ENCODE data around the gene FTSJ3.

The FTSJ3 gene

DNA sequence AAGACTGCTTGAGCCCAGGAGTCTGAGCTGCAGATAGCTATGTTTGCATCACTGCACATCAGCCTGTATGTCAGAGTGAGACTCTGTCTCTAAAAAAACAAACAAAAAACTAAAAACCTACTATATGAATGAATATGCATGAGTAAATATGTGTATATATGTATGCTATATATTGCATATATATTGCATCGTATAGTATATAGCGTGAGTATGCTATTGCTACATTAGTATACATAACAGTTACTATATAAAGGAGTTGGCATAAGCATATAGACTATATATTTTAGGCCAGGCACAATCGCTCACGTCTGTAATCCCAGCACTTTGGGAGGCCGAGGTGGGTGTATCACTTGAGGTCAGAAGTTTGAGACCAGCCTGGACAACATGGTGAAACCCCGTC lies 37.4 kb downstream of the FTSJ3 start:
- no peaks in the 10 kb centered on the region for H3K4me1 Mint-ChIP-seq
- H3K27ac Mint-ChIP-seq: peak overlapping the region in 1 of 2 donors; percentile 80
- peak; percentile 20 for ATAC-seq
- no peak for DNase-seq
- no peaks in the 10 kb centered on the region for H3K27me3 Mint-ChIP-seq
- no peaks in the 10 kb centered on the region for H3K9me3 Mint-ChIP-seq
- H3K4me3 Mint-ChIP-seq: no peak overlapping the region

GRCh38 chr17:63786971-63787711 lies 40.3 kb downstream of the FTSJ3 start:
- no peak overlapping the region for H3K27ac Mint-ChIP-seq
- no peaks in the 10 kb centered on the region for H3K9me3 Mint-ChIP-seq
- ATAC-seq (no peak), DNase-seq (no peak)
- H3K4me3 Mint-ChIP-seq: no peak overlapping the region
- H3K4me1 Mint-ChIP-seq: peaks cover 17% of the 10 kb centered on the region
- no peaks in the 10 kb centered on the region for H3K27me3 Mint-ChIP-seq

DNA sequence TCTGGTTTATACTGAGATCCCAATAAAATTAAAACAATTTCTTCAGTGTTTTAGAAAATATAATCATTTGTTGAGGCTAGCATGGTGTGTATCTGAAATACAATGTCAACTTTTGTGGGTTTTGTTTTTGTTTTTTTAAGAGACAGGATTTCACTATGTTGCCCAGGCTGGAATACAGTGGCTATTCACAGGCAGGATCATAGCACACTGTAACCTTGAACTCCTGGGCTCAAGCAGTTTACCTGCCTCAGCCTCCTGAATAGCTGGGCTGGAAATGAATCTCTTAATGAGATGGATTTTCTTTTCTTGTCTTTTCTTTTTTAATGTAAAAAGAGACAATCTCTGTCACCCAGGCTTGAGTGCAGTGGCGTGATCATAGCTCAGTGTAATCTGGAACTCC lies 41.3 kb downstream of the FTSJ3 start:
- Mint-ChIP-seq H3K9me3 (no peaks in the 10 kb centered on the region), H3K27me3 (no peaks in the 10 kb centered on the region), H3K27ac (no peak overlapping the region), H3K4me1 (peaks cover 26% of the 10 kb centered on the region), H3K4me3 (no peak overlapping the region)
- ATAC-seq: no peak
- DNase-seq: no peak

- H3K4me1 Mint-ChIP-seq: peaks cover 31% of the 10 kb centered on the region
- ATAC-seq: no peak
- no peak overlapping the region for H3K27ac Mint-ChIP-seq
- no peaks in the 10 kb centered on the region for H3K27me3 Mint-ChIP-seq
- H3K4me3 Mint-ChIP-seq: no peak overlapping the region
- DNase-seq: no peak
- no peaks in the 10 kb centered on the region for H3K9me3 Mint-ChIP-seq
Measured at GRCh38 chr17:63785556-63785955, 41.9 kb downstream of the FTSJ3 start.

GRCh38 chr17:63783522-63783921 lies 43.9 kb downstream of the FTSJ3 start:
- H3K27ac Mint-ChIP-seq: peak overlapping the region in 1 of 2 donors; percentile 78
- ATAC-seq (no peak), DNase-seq (no peak)
- no peak overlapping the region for H3K4me3 Mint-ChIP-seq
- no peaks in the 10 kb centered on the region for H3K27me3 Mint-ChIP-seq
- peaks cover 44% of the 10 kb centered on the region for H3K4me1 Mint-ChIP-seq
- no peaks in the 10 kb centered on the region for H3K9me3 Mint-ChIP-seq

GRCh38 chr17:63780928-63781327 lies 46.5 kb downstream of the FTSJ3 start:
- no peak overlapping the region for H3K4me3 Mint-ChIP-seq
- no peak for ATAC-seq
- DNase-seq: no peak
- no peaks in the 10 kb centered on the region for H3K27me3 Mint-ChIP-seq
- H3K27ac Mint-ChIP-seq: no peak overlapping the region
- H3K4me1 Mint-ChIP-seq: peaks cover 69% of the 10 kb centered on the region
- H3K9me3 Mint-ChIP-seq: no peaks in the 10 kb centered on the region

- Mint-ChIP-seq H3K4me1 (peaks cover 73% of the 10 kb centered on the region), H3K4me3 (no peak overlapping the region), H3K27ac (no peak overlapping the region), H3K27me3 (no peaks in the 10 kb centered on the region), H3K9me3 (no peaks in the 10 kb centered on the region)
- DNase-seq (no peak), ATAC-seq (no peak)
Measured at GRCh38 chr17:63780507-63780906, 47.0 kb downstream of the FTSJ3 start.

DNA sequence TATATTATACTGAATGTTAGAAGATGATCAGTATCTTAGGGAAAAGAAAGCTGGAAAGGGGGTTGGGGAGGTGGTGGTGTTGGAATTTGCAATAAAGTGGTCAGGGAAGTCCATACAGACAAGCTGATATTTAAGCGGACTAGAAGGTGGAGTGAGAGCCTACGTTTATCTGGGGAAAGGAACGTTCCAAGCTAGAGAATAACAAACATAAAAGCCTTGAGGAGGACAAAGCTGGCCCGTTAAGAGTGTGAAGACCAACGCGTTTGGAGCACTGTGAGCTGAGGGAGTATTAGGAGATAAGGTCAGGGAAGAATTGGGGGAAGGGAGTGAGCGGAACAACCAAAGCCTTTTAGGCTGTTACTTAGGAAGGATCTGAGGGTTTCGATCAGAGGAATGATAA lies 52.0 kb downstream of the FTSJ3 start:
- peak overlapping the region in 1 of 2 donors; percentile 98 for H3K27ac Mint-ChIP-seq
- DNase-seq (no peak), ATAC-seq (no peak)
- H3K27me3 Mint-ChIP-seq: no peaks in the 10 kb centered on the region
- peaks cover 61% of the 10 kb centered on the region for H3K4me1 Mint-ChIP-seq
- peak overlapping the region; percentile 99 for H3K4me3 Mint-ChIP-seq
- no peaks in the 10 kb centered on the region for H3K9me3 Mint-ChIP-seq

DNA sequence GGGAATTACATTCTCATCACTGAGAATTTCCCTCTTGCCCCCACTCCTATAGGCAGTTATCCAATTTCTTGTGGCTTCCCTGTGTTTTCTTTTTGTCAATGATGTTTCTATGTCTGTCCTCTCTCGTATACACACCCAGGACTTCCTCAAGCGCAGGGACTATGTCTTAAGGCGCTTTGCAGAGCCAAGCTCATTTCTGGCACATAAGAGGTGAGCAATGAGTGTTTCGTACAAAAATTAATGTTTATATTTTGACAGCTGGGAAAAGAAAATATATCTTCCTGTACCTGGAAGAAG lies 52.5 kb downstream of the FTSJ3 start:
- H3K27me3 Mint-ChIP-seq: no peaks in the 10 kb centered on the region
- no peak for ATAC-seq
- H3K9me3 Mint-ChIP-seq: no peaks in the 10 kb centered on the region
- no peak for DNase-seq
- peak overlapping the region in 1 of 2 donors; percentile 98 for H3K27ac Mint-ChIP-seq
- peaks cover 61% of the 10 kb centered on the region for H3K4me1 Mint-ChIP-seq
- H3K4me3 Mint-ChIP-seq: peak overlapping the region; percentile 99

- H3K4me3 Mint-ChIP-seq: peak within 1 kb of the TSS; percentile 99
- H3K9me3 Mint-ChIP-seq: no peaks in the 10 kb centered on the region
- DNase-seq: no peak
- H3K27me3 Mint-ChIP-seq: no peaks in the 10 kb centered on the region
- H3K4me1 Mint-ChIP-seq: peaks cover 55% of the 10 kb centered on the region
- H3K27ac Mint-ChIP-seq: peak within 1 kb of the TSS; percentile 98
- peak; percentile 23 for ATAC-seq
Measured at GRCh38 chr17:63774141-63774968, 53.1 kb downstream of the FTSJ3 start, which contains the start of gene DDX42. TSS of gene DDX42 (plus strand) at chr17:63774170. CDS start at chr17:63787050, 12,880 bp downstream.

GRCh38 chr17:63773272-63774140 lies 54.0 kb downstream of the FTSJ3 start, which contains the start of gene CCDC47:
TSS of gene CCDC47 (minus strand) at chr17:63773597. CDS start at chr17:63766175, 7,422 bp downstream.
- peak within 1 kb of the TSS; percentile 99 for H3K4me3 Mint-ChIP-seq
- H3K27ac Mint-ChIP-seq: peak within 1 kb of the TSS; percentile 98
- ATAC-seq: peak; percentile 93
- no peaks in the 10 kb centered on the region for H3K9me3 Mint-ChIP-seq
- H3K4me1 Mint-ChIP-seq: peaks cover 57% of the 10 kb centered on the region
- DNase-seq: peak; percentile 98 to 99
- H3K27me3 Mint-ChIP-seq: no peaks in the 10 kb centered on the region

- H3K27me3 Mint-ChIP-seq: no peaks in the 10 kb centered on the region
- peaks cover 56% of the 10 kb centered on the region for H3K4me1 Mint-ChIP-seq
- no peaks in the 10 kb centered on the region for H3K9me3 Mint-ChIP-seq
- DNase-seq: no peak
- H3K27ac Mint-ChIP-seq: peak overlapping the region; percentile 98
- H3K4me3 Mint-ChIP-seq: peak overlapping the region; percentile 99
- no peak for ATAC-seq
Measured at GRCh38 chr17:63772801-63773271, 54.6 kb downstream of the FTSJ3 start.
